ENCODE data around the gene NUMBL.

The NUMBL gene

GRCh38 chr19:40641281-40641680, 49.2 kb downstream of the NUMBL start:
- peak overlapping the region; percentile 99 for H3K4ac ChIP-seq (ENCODE audit: low read depth, low read length)
- peak overlapping the region; percentile 99 for H2BK120ac ChIP-seq (ENCODE audit: insufficient read depth, low read length, poor library complexity)
- H3K79me1 ChIP-seq (ENCODE audit: low read length): peaks cover 11% of the 10 kb centered on the region
- H4K91ac ChIP-seq (ENCODE audit: low read depth, low read length): peak overlapping the region; percentile 99
- peak overlapping the region; percentile 17 for H2AFZ ChIP-seq (ENCODE audit: insufficient read depth, low read length, poor library complexity)
- H3K27me3 ChIP-seq (ENCODE audit: insufficient read depth, low read length): no peaks in the 10 kb centered on the region
- H3K4me1 ChIP-seq (ENCODE audit: control insufficient read depth in 1 of 2, insufficient read depth in 2 of 2, low read length in 2 of 2): peaks cover 8 to 10% of the 10 kb centered on the region in 2 experiments
- H3K18ac ChIP-seq (ENCODE audit: low read length): peak overlapping the region; percentile 93
- peak overlapping the region; percentile 96 for H3K14ac ChIP-seq (ENCODE audit: low read length)
- DNase-seq: no peak
- no peak overlapping the region for H3K23ac ChIP-seq (ENCODE audit: low read length)
- peak overlapping the region; percentile 100 for H2BK12ac ChIP-seq (ENCODE audit: low read length)
- no peaks in the 10 kb centered on the region for H3K9me3 ChIP-seq (ENCODE audit: insufficient read depth, low read depth, low read length)
- H2AK5ac ChIP-seq (ENCODE audit: low read length): peak overlapping the region; percentile 90
- H3K27ac ChIP-seq (ENCODE audit: low read depth, low read length): peak overlapping the region; percentile 5
- H3K9ac ChIP-seq (ENCODE audit: low read length): no peak overlapping the region
- H2BK5ac ChIP-seq (ENCODE audit: low read depth, low read length, poor library complexity): peak overlapping the region; percentile 98
- H3K4me3 ChIP-seq (ENCODE audit: low read depth, low read length): no peak overlapping the region
- WGBS (ENCODE audit: extremely low coverage, insufficient coverage, insufficient read length): no CpG with 5 or more reads among the region's 7 CpGs
- peaks cover 1% of the 10 kb centered on the region for H3K79me2 ChIP-seq (ENCODE audit: control insufficient read depth, insufficient read depth, low read length, poor library complexity)
- H3K4me2 ChIP-seq (ENCODE audit: low read length): no peak overlapping the region
- peak overlapping the region; percentile 83 for H4K12ac ChIP-seq (ENCODE audit: low read depth, low read length)
- peak overlapping the region; percentile 86 for H4K8ac ChIP-seq (ENCODE audit: low read depth, low read length)
- H3K36me3 ChIP-seq (ENCODE audit: control insufficient read depth in 1 of 2, insufficient read depth in 2 of 2, low read length in 2 of 2): no peaks in the 10 kb centered on the region

- no CpG with 5 or more reads among the region's 5 CpGs for WGBS (ENCODE audit: extremely low coverage, insufficient coverage, insufficient read length)
- H3K18ac ChIP-seq (ENCODE audit: low read length): peak overlapping the region; percentile 96
- peak overlapping the region; percentile 65 for H3K4ac ChIP-seq (ENCODE audit: low read depth, low read length)
Measured at GRCh38 chr19:40640744-40641143, 49.7 kb downstream of the NUMBL start.

GRCh38 chr19:40639638-40639982, 50.8 kb downstream of the NUMBL start:
- Histone ChIP-seq H3K79me2 (ENCODE audit: control insufficient read depth, insufficient read depth, low read length, poor library complexity) (peaks cover 1% of the 10 kb centered on the region), H3K4me2 (ENCODE audit: low read length) (no peak overlapping the region), H2BK5ac (ENCODE audit: low read depth, low read length, poor library complexity) (no peak overlapping the region), H4K8ac (ENCODE audit: low read depth, low read length) (peak overlapping the region; percentile 9), H3K4me1 (ENCODE audit: control insufficient read depth in 1 of 2, insufficient read depth in 2 of 2, low read length in 2 of 2) (peaks cover 8 to 10% of the 10 kb centered on the region in 2 experiments), H3K9me3 (ENCODE audit: insufficient read depth, low read depth, low read length) (peaks cover 3% of the 10 kb centered on the region), H3K14ac (ENCODE audit: low read length) (no peak overlapping the region), H3K36me3 (ENCODE audit: control insufficient read depth in 1 of 2, insufficient read depth in 2 of 2, low read length in 2 of 2) (no peaks in the 10 kb centered on the region), H2AK5ac (ENCODE audit: low read length) (peak overlapping the region; percentile 5), H3K27me3 (ENCODE audit: insufficient read depth, low read length) (no peaks in the 10 kb centered on the region), H2BK12ac (ENCODE audit: low read length) (peak overlapping the region; percentile 87), H4K12ac (ENCODE audit: low read depth, low read length) (no peak overlapping the region), H3K4ac (ENCODE audit: low read depth, low read length) (no peak overlapping the region), H2AFZ (ENCODE audit: insufficient read depth, low read length, poor library complexity) (peak overlapping the region; percentile 17), H2BK120ac (ENCODE audit: insufficient read depth, low read length, poor library complexity) (peak overlapping the region; percentile 68), H3K9ac (ENCODE audit: low read length) (no peak overlapping the region), H3K23ac (ENCODE audit: low read length) (no peak overlapping the region), H3K79me1 (ENCODE audit: low read length) (peaks cover 11% of the 10 kb centered on the region), H3K27ac (ENCODE audit: low read depth, low read length) (no peak overlapping the region), H3K18ac (ENCODE audit: low read length) (peak overlapping the region; percentile 66), H4K91ac (ENCODE audit: low read depth, low read length) (peak overlapping the region; percentile 94), H3K4me3 (ENCODE audit: low read depth, low read length) (no peak overlapping the region)
- no CpG with 5 or more reads among the region's 6 CpGs for WGBS (ENCODE audit: extremely low coverage, insufficient coverage, insufficient read length)
- no peak for DNase-seq

More at GRCh38 chr19:40640744-40641143, 49.7 kb downstream of the NUMBL start:
- Histone ChIP-seq H3K27ac (ENCODE audit: low read depth, low read length) (peak overlapping the region; percentile 42), H3K14ac (ENCODE audit: low read length) (peak overlapping the region; percentile 86), H3K9me3 (ENCODE audit: insufficient read depth, low read depth, low read length) (no peaks in the 10 kb centered on the region), H2BK120ac (ENCODE audit: insufficient read depth, low read length, poor library complexity) (peak overlapping the region; percentile 94), H3K4me1 (ENCODE audit: control insufficient read depth in 1 of 2, insufficient read depth in 2 of 2, low read length in 2 of 2) (peaks cover 8 to 10% of the 10 kb centered on the region in 2 experiments), H4K12ac (ENCODE audit: low read depth, low read length) (peak overlapping the region; percentile 81), H4K8ac (ENCODE audit: low read depth, low read length) (peak overlapping the region; percentile 92), H3K79me2 (ENCODE audit: control insufficient read depth, insufficient read depth, low read length, poor library complexity) (peaks cover 1% of the 10 kb centered on the region), H4K91ac (ENCODE audit: low read depth, low read length) (peak overlapping the region; percentile 96), H3K27me3 (ENCODE audit: insufficient read depth, low read length) (no peaks in the 10 kb centered on the region), H2AK5ac (ENCODE audit: low read length) (peak overlapping the region; percentile 93), H3K4me2 (ENCODE audit: low read length) (no peak overlapping the region), H3K4me3 (ENCODE audit: low read depth, low read length) (no peak overlapping the region), H3K36me3 (ENCODE audit: control insufficient read depth in 1 of 2, insufficient read depth in 2 of 2, low read length in 2 of 2) (no peaks in the 10 kb centered on the region), H2BK5ac (ENCODE audit: low read depth, low read length, poor library complexity) (peak overlapping the region; percentile 94), H2AFZ (ENCODE audit: insufficient read depth, low read length, poor library complexity) (peak overlapping the region; percentile 48), H2BK12ac (ENCODE audit: low read length) (peak overlapping the region; percentile 85), H3K9ac (ENCODE audit: low read length) (no peak overlapping the region), H3K79me1 (ENCODE audit: low read length) (peaks cover 11% of the 10 kb centered on the region), H3K23ac (ENCODE audit: low read length) (no peak overlapping the region)
- DNase-seq: no peak

- H3K4me3 ChIP-seq (ENCODE audit: low read depth, low read length): no peak overlapping the region
- H3K4me2 ChIP-seq (ENCODE audit: low read length): no peak overlapping the region
- H3K4me1 ChIP-seq (ENCODE audit: control insufficient read depth in 1 of 2, insufficient read depth in 2 of 2, low read length in 2 of 2): peaks cover 17 to 19% of the 10 kb centered on the region in 2 experiments
- no peaks in the 10 kb centered on the region for H3K36me3 ChIP-seq (ENCODE audit: control insufficient read depth in 1 of 2, insufficient read depth in 2 of 2, low read length in 2 of 2)
- H4K12ac ChIP-seq (ENCODE audit: low read depth, low read length): no peak overlapping the region
- no peak overlapping the region for H3K23ac ChIP-seq (ENCODE audit: low read length)
- no CpG with 5 or more reads among the region's 1 CpG for WGBS (ENCODE audit: extremely low coverage, insufficient coverage, insufficient read length)
- H3K9ac ChIP-seq (ENCODE audit: low read length): no peak overlapping the region
- H3K9me3 ChIP-seq (ENCODE audit: insufficient read depth, low read depth, low read length): peaks cover 3% of the 10 kb centered on the region
- H2AFZ ChIP-seq (ENCODE audit: insufficient read depth, low read length, poor library complexity): no peak overlapping the region
- no peak overlapping the region for H2BK120ac ChIP-seq (ENCODE audit: insufficient read depth, low read length, poor library complexity)
- H3K27ac ChIP-seq (ENCODE audit: low read depth, low read length): no peak overlapping the region
- no peak overlapping the region for H3K14ac ChIP-seq (ENCODE audit: low read length)
- H3K79me2 ChIP-seq (ENCODE audit: control insufficient read depth, insufficient read depth, low read length, poor library complexity): peaks cover 4% of the 10 kb centered on the region
- no peak overlapping the region for H4K91ac ChIP-seq (ENCODE audit: low read depth, low read length)
- H2BK12ac ChIP-seq (ENCODE audit: low read length): no peak overlapping the region
- DNase-seq: no peak
- no peak overlapping the region for H3K4ac ChIP-seq (ENCODE audit: low read depth, low read length)
- H3K27me3 ChIP-seq (ENCODE audit: insufficient read depth, low read length): no peaks in the 10 kb centered on the region
- no peak overlapping the region for H4K8ac ChIP-seq (ENCODE audit: low read depth, low read length)
- peaks cover 20% of the 10 kb centered on the region for H3K79me1 ChIP-seq (ENCODE audit: low read length)
- H2AK5ac ChIP-seq (ENCODE audit: low read length): no peak overlapping the region
- no peak overlapping the region for H3K18ac ChIP-seq (ENCODE audit: low read length)
- no peak overlapping the region for H2BK5ac ChIP-seq (ENCODE audit: low read depth, low read length, poor library complexity)
Measured at GRCh38 chr19:40638327-40638726, 52.1 kb downstream of the NUMBL start.

All from trophoblast cell (in vitro differentiated cells and primary cell).